GM18951 (cell line): Measurements from ENCODE around the gene PEX6.

Experiments used
- POLR2A ChIP-seq: IDR thresholded peaks from 4 replicates; pipeline ENCODE4 v1.6.1; 2011; ENCODE audit warnings: mild to moderate bottlenecking; ENCODE audit not compliant: insufficient read length, insufficient read depth; ENCODE audit errors: extremely low read depth
- in situ Hi-C: fragments of 300-500 bp; cut with MboI; formaldehyde crosslinking; loops from one replicate; pipeline ENCODE4 v1.12.0; 2022; ENCODE audit warnings: low sequenced_read_pairs, mixed read lengths, inconsistent platforms; ENCODE audit not compliant: unreplicated experiment

The PEX6 gene

GRCh38 chr6:42928986-42929820, 49.8 kb downstream of the PEX6 start, which contains the start of gene CNPY3:
TSS of gene CNPY3 (plus strand) at chr6:42929480. CDS start at chr6:42929571, 91 bp downstream.
- peak; percentile 72 for TF ChIP-seq POLR2A
- in situ Hi-C loops, result no loop called here

DNA sequence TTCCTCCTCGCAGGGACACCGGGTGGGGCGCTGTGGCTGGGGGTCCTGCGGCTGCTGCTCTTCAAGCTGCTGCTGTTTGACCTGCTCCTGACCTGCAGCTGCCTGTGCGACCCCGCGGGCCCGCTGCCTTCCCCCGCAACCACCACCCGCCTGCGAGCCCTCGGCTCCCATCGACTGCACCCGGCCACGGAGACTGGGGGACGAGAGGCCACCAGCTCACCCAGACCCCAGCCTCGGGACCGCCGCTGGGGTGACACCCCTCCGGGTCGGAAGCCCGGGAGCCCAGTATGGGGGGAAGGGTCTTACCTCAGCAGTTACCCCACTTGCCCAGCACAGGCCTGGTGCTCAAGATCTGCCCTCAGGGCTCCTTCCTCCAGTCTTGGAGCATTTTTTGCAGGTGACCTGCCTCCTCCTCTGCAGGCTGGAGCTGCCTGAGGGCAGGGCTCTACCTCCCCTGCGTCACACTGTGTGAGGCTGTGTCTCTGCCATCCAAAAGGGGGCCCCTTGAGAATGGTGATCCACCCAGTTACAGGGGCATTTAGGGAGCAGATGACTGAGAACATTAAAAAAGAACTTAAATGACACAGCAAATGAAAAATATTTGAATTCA, 53.6 kb downstream of the PEX6 start:
- in situ Hi-C loops, result no loop called here
- TF ChIP-seq POLR2A, result no peak

- in situ Hi-C loops, result no loop called here
- no peak for TF ChIP-seq POLR2A
Observed at GRCh38 chr6:42923666-42924065, 55.3 kb downstream of the PEX6 start.

DNA sequence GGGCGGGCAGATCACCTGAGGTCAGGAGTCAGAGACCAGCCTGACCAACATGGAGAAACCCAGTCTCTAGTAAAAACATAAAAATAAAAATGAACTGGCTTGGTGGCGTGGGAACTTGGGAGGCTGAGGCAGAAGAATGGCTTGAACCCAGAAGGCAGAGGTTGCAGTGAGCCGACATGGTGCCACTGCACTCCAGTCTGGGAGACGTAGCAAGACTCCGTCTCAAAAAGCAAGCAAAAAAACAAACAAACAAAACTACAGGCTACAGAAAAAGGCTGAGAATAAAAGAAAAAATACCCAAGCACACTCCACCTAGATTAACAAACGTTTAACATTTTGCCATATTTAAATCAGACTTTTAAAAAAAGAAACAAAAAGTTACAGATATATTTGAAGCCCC, 57.2 kb downstream of the PEX6 start:
- no peak for TF ChIP-seq POLR2A
- in situ Hi-C loops, result no loop called here

GRCh38 chr6:42916288-42916687, 62.7 kb downstream of the PEX6 start:
- in situ Hi-C loops, result no loop called here
- TF ChIP-seq POLR2A, result no peak

DNA sequence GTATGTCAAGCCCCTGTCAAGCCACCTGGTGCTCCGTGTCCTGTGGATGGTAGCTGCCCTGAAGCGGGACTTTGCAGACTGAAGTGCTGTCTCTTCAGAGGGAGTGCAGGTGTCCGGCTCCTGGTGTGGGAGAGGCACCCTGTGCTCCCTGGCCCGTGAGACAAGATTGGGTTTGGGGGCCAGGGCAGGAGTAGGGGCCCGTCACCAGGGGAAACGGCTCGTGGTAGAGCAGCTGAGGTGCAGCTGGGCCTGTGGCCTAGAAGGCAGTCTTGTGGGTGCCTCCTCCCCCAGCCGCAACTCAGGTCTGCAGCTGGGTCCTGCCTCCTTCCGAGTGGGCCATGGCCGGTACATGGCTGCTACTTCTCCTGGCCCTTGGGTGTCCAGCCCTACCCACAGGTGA, 63.2 kb downstream of the PEX6 start, which contains the start of gene PTCRA:
Gene PTCRA, plus strand, starts transcription at position 322 of the 400 bp plus-strand sequence. Its CDS starts 17 bp downstream, at position 339.
- TF ChIP-seq POLR2A, result no peak
- in situ Hi-C loops, result no loop called here

DNA sequence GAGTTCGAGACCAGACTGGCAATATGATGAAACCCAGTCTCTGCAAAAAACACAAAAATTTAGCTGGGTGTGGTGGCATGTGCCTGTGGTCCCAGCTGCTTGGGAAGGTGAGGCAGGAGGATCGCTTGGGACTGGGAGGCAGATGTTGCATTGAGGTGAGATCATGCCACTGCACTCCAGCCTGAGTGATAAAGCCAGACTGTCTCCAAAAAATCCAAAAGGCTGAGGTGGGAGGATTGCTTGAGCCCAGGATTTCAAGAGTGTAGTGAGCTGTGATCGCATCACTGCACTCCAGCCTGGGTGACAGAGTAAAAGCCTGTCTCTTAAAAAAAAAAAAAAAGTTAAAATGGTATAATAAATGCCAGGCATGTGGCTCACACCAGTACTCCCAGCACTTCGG, 64.4 kb downstream of the PEX6 start:
- no peak for TF ChIP-seq POLR2A
- in situ Hi-C loops, result no loop called here
